Stomach (tissue), 4 donors: ENCODE measurements around the gene C2orf78.

Experiments
- EP300 ChIP-seq: sonication (generic); formaldehyde crosslinking; IDR thresholded peaks from one replicate; pipeline ENCODE4 v1.6.1; 2017; ENCODE audit warnings: antibody characterized with exemption
- TF ChIP-seq, protein P1 (sequence below), 7 experiments: fragments of 450-650 bp in 4 of 7; fragments of 200-600 bp in 3 of 7; sonication (generic) in 3 of 7; IDR thresholded peaks; one replicate each; pipeline ENCODE4 v1.5.1; 2016 to 2019; ENCODE audit warnings: antibody characterized with exemption in 7 of 7, control low read depth in 2 of 7, mild to moderate bottlenecking in 1 of 7

DNA sequence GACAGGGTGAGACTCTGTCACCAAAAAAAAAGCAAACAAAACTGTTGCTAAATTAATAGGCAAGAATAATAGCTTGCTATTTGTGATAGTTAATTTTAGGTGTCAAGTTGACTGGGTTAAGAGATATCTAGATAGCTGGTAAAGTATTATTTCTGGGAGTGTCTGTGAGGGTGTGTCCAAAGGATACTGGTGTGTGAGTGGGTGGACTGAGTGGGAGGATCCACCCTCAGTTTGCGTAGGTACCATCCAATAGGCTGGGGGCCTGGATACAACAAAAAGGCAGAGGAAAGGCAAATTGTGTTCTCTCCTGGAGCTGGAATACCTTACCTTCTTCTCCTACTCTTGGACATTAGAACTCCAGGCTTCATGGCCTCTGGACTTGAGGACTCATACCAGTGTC lies 19.0 kb upstream of the C2orf78 start:
- TF ChIP-seq, protein P1, sequence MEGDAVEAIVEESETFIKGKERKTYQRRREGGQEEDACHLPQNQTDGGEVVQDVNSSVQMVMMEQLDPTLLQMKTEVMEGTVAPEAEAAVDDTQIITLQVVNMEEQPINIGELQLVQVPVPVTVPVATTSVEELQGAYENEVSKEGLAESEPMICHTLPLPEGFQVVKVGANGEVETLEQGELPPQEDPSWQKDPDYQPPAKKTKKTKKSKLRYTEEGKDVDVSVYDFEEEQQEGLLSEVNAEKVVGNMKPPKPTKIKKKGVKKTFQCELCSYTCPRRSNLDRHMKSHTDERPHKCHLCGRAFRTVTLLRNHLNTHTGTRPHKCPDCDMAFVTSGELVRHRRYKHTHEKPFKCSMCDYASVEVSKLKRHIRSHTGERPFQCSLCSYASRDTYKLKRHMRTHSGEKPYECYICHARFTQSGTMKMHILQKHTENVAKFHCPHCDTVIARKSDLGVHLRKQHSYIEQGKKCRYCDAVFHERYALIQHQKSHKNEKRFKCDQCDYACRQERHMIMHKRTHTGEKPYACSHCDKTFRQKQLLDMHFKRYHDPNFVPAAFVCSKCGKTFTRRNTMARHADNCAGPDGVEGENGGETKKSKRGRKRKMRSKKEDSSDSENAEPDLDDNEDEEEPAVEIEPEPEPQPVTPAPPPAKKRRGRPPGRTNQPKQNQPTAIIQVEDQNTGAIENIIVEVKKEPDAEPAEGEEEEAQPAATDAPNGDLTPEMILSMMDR (IDR thresholded peaks at IDR 0.05), result no peak
- no peak for TF ChIP-seq EP300
